Left kidney (tissue), 1 donor: ENCODE data around the gene RASAL2. TPM values are rescaled to one million over a fixed set of nuclear protein-coding genes. Genes with fewer than 3 reads are reported as not detected.

Experiments
- polyA plus RNA-seq: library from polyadenylated mRNA; unstranded; fragments of 120-200 nt; gene quantifications from one replicate; pipeline ENCODE4 v1.2.1, GENCODE V29; 2013; ENCODE audit not compliant: insufficient read length

Gene RASAL2
- polyA plus RNA-seq, 1 donor = 22.1 TPM

Other genes starting within 250 kb of the RASAL2 start
- gene SEC16B, start 124.0 kb upstream of the RASAL2 start, polyA plus RNA-seq = 4.1 TPM